GM23248 (cell line): Measurements from ENCODE around the gene MYO5A.

Experiments used
- EZH2 ChIP-seq: fragments of 200-600 bp; sonication (generic); IDR thresholded peaks from 2 replicates; pipeline ENCODE4 v1.6.1; 2018; ENCODE audit warnings: antibody characterized with exemption, mild to moderate bottlenecking; ENCODE audit not compliant: insufficient read depth, poor library complexity, severe bottlenecking
- EZH2phosphoT487 ChIP-seq: fragments of 200-600 bp; sonication (generic); IDR thresholded peaks from 2 replicates; pipeline ENCODE4 v1.6.1; 2018; ENCODE audit warnings: antibody characterized with exemption, moderate library complexity, mild to moderate bottlenecking, low read depth; ENCODE audit not compliant: insufficient read depth

DNA sequence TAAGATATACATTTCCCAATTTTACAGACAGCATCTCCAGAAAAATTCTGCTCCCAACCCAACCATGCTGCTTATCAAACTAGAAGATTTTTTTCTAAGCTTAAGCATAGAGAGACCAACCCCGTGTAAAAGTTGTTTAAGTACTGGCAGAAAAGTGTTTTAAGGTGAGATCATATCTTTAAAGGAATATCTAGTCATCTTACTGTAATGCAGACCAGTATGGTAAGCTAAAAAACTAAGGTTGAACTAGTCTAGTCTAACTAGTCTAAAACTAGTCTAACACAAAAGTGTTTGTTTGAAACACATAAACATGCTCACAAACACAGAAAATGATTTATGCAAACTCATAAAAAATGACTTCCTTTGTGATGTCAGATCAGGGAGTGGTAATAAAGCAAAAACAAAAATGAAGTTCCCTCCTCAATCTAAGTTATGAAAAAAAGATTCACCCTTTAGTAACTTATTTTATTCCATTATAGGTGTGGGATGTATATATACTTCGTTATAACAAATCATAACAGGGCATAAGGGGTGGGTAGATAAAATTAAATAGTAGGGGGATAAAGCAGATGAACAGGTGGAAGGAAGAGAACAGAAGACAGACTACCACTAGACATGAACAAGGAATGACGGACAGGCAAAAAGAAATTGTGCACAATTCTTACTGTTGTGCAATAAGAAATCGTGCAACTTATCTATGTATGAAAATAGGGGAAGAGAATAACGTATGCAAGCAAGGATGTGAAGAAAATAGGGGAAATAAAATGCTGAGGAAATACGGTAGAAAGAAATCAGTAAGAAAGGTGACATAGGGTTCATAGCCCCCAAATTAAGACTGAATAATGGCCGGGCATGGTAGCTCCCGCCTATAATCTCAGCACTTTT is 10.0 kb downstream of the MYO5A start:
- TF ChIP-seq EZH2 (no peak), EZH2phosphoT487 (no peak)
